Measurements from ENCODE around the gene CTDP1.
"Not testable (repeated sequence)": the region's sequence is repeated elsewhere in the genome, so short reads cannot be mapped to it uniquely, and the experiment has no call there.

CTDP1 gene

GRCh38 chr18:79682894-79683625, 3.5 kb downstream of the CTDP1 start:
- DNase-seq, result no peak

GRCh38 chr18:79683626-79684282, 4.2 kb downstream of the CTDP1 start:
- no peak for DNase-seq

GRCh38 chr18:79684283-79684631, 4.7 kb downstream of the CTDP1 start:
- DNase-seq, result no peak

- no peak for DNase-seq
Observed at GRCh38 chr18:79684787-79685186, 5.2 kb downstream of the CTDP1 start.

GRCh38 chr18:79685281-79685680, 5.7 kb downstream of the CTDP1 start:
- DNase-seq, result no peak

- no peak for DNase-seq
Observed at GRCh38 chr18:79685971-79686370, 6.4 kb downstream of the CTDP1 start.

GRCh38 chr18:79687806-79688205, 8.2 kb downstream of the CTDP1 start:
- DNase-seq, result no peak

GRCh38 chr18:79690071-79690470, 10.5 kb downstream of the CTDP1 start:
- no peak for DNase-seq

GRCh38 chr18:79690586-79691482, 11.2 kb downstream of the CTDP1 start:
- no peak for DNase-seq

- DNase-seq, result no peak
Observed at GRCh38 chr18:79692056-79692455, 12.5 kb downstream of the CTDP1 start.

GRCh38 chr18:79692886-79693285, 13.3 kb downstream of the CTDP1 start:
- no peak for DNase-seq

GRCh38 chr18:79693561-79694205, 14.1 kb downstream of the CTDP1 start:
- no peak for DNase-seq

GRCh38 chr18:79694206-79694894, 14.7 kb downstream of the CTDP1 start:
- DNase-seq, result not testable (repeated sequence)

GRCh38 chr18:79694895-79695213, 15.3 kb downstream of the CTDP1 start:
- DNase-seq, result no peak

- DNase-seq, result no peak
Observed at GRCh38 chr18:79695269-79695668, 15.7 kb downstream of the CTDP1 start.

- DNase-seq, result no peak
Observed at GRCh38 chr18:79695856-79696850, 16.6 kb downstream of the CTDP1 start.

- no peak for DNase-seq
Observed at GRCh38 chr18:79697178-79697577, 17.6 kb downstream of the CTDP1 start.

GRCh38 chr18:79697976-79698375, 18.4 kb downstream of the CTDP1 start:
- DNase-seq, result no peak

GRCh38 chr18:79698668-79699335, 19.2 kb downstream of the CTDP1 start:
- DNase-seq, result no peak

GRCh38 chr18:79699653-79700052, 20.1 kb downstream of the CTDP1 start:
- no peak for DNase-seq

GRCh38 chr18:79702906-79703305, 23.3 kb downstream of the CTDP1 start:
- no peak for DNase-seq
